AG10803 (cell line): ENCODE results near the gene SNAPC2.

Source experiments
- DNase-seq: peaks from one replicate; pipeline ENCODE4 v3.0.0; 2010; ENCODE audit warnings: low read depth
- H3K4me3 ChIP-seq: 2 replicates; pipeline ENCODE4 v1.5.1; 2011; ENCODE audit warnings: mild to moderate bottlenecking, low read length, control low read depth
- TF ChIP-seq, protein P1 (sequence below): conservative IDR thresholded peaks from 2 replicates; pipeline ENCODE4 v1.5.1; 2011; ENCODE audit warnings: mild to moderate bottlenecking, low read length, control low read depth, inconsistent platforms

The SNAPC2 gene

DNA sequence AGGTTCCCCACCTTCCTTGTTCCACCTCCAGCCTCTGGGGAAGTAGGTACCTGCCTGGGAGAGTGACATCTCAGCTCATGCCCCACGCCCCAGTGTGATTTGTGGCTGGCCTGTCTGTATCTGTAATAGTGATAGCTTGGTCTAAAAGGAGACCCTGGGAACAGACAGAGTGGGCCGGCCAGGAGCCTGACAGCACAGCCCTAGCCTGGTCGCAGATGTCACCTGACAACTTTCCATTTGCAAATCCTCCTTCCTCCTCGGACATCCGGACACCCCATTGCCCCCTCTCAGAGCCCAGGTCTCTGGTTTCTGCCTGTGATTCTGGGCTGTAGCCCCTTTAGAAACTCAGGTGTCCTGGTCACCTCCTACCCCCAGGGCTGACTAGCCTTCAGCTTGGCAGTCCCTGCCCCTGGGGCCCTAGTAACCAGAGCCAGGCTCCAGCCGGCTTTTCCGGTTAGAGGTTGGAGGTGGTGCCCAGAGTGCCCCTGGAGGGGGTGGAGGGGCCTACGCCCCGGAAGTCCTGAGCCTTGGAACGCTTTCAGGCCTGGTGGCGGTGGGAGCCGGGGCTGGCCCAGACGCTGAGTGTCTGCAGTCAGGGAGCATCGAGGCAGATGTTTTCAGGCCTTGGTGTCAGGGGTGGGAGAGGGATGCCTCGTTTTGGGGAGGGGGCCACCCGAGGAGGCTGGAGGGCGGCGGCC, 25.4 kb upstream of the SNAPC2 start:
- TF ChIP-seq, protein P1, sequence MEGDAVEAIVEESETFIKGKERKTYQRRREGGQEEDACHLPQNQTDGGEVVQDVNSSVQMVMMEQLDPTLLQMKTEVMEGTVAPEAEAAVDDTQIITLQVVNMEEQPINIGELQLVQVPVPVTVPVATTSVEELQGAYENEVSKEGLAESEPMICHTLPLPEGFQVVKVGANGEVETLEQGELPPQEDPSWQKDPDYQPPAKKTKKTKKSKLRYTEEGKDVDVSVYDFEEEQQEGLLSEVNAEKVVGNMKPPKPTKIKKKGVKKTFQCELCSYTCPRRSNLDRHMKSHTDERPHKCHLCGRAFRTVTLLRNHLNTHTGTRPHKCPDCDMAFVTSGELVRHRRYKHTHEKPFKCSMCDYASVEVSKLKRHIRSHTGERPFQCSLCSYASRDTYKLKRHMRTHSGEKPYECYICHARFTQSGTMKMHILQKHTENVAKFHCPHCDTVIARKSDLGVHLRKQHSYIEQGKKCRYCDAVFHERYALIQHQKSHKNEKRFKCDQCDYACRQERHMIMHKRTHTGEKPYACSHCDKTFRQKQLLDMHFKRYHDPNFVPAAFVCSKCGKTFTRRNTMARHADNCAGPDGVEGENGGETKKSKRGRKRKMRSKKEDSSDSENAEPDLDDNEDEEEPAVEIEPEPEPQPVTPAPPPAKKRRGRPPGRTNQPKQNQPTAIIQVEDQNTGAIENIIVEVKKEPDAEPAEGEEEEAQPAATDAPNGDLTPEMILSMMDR = no peak
- no peak overlapping the region for H3K4me3 ChIP-seq
- no peak for DNase-seq

DNA sequence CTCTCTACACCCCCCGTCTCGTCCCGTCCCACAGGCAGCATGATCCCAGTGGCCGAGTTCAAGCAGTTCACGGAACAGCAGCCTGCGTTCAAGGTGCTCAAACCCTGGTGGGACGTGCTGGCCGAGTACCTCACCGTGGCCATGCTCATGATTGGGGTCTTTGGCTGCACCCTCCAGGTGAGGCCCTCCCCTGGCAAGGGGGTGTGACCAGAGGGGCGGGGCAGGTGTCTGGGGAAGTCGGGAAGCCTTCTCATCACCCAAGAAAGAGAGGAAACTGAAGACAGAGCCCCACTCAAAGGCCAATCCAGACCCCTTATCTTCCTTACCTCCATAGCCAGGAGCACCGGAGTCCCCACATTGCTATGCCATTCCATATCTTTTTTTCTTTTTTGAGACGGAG, 24.6 kb upstream of the SNAPC2 start:
- H3K4me3 ChIP-seq = no peak overlapping the region
- TF ChIP-seq, protein P1 = no peak
- DNase-seq = no peak

DNA sequence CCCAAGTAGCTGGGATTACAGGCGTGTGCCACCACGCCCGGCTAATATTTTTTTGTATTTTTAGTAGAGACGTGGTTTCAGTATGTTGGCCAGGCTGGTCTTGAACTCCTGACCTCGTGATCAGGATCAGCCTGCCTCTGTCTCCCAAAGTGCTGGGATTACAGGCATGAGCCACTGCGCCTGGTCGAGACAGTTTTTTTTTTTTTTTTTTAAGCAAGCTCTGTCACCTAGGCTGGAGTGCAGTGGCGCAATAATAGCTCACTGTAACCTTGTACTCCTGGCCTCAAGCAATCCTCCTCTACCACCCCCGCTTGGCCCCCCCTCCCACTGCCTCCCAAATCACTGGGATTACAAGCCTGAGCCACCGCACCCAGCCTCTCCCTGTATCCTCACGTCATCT, 22.8 kb upstream of the SNAPC2 start:
- DNase-seq = no peak
- no peak overlapping the region for H3K4me3 ChIP-seq
- TF ChIP-seq, protein P1 = no peak

DNA sequence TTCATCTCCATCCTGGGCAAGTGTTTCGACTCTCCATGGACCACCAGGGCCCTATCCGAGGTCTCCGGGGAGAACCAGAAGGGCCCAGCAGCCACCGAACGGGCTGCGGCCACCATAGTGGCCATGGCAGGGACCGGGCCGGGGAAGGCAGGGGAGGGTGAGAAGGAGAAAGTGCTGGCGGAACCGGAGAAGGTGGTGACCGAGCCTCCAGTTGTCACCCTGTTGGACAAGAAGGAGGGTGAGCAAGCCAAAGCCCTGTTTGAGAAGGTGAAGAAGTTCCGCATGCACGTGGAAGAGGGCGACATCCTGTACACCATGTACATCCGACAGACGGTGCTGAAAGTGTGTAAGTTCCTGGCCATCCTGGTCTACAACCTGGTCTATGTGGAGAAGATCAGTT, 21.2 kb upstream of the SNAPC2 start:
- DNase-seq = no peak
- TF ChIP-seq, protein P1 = no peak
- no peak overlapping the region for H3K4me3 ChIP-seq

DNA sequence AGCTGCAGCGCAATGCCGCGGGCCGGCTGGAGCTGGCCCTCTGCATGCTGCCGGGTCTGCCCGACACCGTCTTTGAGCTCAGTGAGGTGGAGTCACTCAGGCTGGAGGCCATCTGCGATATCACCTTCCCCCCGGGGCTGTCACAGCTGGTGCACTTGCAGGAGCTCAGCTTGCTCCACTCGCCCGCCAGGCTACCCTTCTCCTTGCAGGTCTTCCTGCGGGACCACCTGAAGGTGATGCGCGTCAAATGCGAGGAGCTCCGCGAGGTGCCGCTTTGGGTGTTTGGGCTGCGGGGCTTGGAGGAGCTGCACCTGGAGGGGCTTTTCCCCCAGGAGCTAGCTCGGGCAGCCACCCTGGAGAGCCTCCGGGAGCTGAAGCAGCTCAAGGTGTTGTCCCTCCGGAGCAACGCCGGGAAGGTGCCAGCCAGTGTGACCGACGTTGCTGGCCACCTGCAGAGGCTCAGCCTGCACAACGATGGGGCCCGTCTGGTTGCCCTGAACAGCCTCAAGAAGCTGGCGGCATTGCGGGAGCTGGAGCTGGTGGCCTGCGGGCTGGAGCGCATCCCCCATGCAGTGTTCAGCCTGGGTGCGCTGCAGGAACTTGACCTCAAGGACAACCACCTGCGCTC, 20.3 kb upstream of the SNAPC2 start:
- DNase-seq = no peak
- no peak overlapping the region for H3K4me3 ChIP-seq
- TF ChIP-seq, protein P1 = no peak

DNA sequence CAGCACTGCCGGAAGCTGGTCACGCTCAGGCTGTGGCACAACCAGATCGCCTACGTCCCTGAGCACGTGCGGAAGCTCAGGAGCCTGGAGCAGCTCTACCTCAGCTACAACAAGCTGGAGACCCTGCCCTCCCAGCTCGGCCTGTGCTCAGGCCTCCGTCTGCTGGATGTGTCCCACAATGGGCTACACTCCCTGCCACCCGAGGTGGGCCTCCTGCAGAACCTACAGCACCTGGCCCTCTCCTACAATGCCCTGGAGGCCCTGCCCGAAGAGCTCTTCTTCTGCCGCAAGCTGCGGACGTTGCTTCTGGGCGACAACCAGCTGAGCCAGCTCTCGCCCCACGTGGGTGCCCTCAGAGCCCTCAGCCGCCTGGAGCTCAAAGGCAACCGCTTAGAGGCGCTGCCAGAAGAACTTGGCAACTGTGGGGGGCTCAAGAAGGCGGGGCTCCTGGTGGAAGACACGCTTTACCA, 19.7 kb upstream of the SNAPC2 start:
- no peak overlapping the region for H3K4me3 ChIP-seq
- TF ChIP-seq, protein P1 = no peak
- no peak for DNase-seq

DNA sequence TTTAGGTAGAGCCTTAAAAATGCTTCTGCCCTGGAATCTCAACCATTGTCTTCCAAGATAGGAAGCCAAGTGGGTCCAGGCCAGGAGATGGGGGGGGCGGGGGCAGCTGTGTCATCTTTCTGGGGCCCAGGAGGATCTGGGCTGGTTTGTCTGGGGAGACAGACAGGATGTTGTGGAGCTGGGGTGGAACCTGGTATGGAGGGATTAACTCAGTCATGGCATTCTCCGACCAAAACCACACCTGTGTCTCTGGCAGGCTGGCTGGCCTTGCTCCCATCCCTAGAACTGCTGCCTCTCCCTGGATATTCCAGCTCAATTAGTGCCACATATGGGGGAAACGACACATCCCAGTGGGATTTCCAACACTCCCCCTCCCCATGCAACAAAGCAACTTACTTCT, 19.2 kb upstream of the SNAPC2 start:
- TF ChIP-seq, protein P1 = no peak
- DNase-seq = no peak
- H3K4me3 ChIP-seq = no peak overlapping the region
